ENCODE measurements around the gene TENT5A.

DNA sequence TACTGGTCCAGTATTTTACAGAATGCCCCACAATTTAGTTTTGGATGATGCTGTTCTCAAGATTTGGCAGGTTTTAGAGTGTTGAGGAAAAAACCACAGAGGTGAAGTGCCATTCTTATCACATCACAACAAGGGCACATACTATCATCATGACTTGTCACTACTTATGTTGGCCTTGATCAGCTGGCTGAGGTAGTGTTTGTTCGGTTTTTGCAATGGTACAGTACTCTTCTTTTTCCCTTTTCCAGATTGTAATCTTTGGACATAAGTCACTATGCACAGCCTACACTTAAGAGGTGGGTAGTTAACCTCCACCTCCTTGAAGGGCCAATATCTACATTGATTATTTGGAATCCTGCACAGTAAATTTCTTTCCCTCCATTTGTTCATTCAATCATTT is 8.8 kb downstream of the TENT5A start:
- TF ChIP-seq, protein P1, sequence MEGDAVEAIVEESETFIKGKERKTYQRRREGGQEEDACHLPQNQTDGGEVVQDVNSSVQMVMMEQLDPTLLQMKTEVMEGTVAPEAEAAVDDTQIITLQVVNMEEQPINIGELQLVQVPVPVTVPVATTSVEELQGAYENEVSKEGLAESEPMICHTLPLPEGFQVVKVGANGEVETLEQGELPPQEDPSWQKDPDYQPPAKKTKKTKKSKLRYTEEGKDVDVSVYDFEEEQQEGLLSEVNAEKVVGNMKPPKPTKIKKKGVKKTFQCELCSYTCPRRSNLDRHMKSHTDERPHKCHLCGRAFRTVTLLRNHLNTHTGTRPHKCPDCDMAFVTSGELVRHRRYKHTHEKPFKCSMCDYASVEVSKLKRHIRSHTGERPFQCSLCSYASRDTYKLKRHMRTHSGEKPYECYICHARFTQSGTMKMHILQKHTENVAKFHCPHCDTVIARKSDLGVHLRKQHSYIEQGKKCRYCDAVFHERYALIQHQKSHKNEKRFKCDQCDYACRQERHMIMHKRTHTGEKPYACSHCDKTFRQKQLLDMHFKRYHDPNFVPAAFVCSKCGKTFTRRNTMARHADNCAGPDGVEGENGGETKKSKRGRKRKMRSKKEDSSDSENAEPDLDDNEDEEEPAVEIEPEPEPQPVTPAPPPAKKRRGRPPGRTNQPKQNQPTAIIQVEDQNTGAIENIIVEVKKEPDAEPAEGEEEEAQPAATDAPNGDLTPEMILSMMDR (IDR thresholded peaks at IDR 0.05; ENCODE audit: low read length), result no peak
- no peak for TF ChIP-seq EZH2 (IDR thresholded peaks at IDR 0.05; ENCODE audit: borderline replicate concordance, low read length)
